BE2C (cell line): ENCODE results near the gene ANKRD6.

Source experiments
- DNase-seq: peaks from one replicate; pipeline ENCODE4 v3.0.0-alpha.2; 2020
- H3K27me3 ChIP-seq: fragments of 250-450 bp; sonication (Bioruptor Pico); 2 replicates; pipeline ENCODE4 v1.5.1; 2020; ENCODE audit warnings: mild to moderate bottlenecking
- H3K36me3 ChIP-seq: fragments of 250-450 bp; sonication (Bioruptor Pico); 2 replicates; pipeline ENCODE4 v1.5.1; 2020; ENCODE audit warnings: mild to moderate bottlenecking
- H3K4me1 ChIP-seq: fragments of 250-450 bp; sonication (Bioruptor Pico); 2 replicates; pipeline ENCODE4 v1.5.1; 2020
- H3K4me3 ChIP-seq: 2 replicates; pipeline ENCODE4 v1.5.1; 2011; ENCODE audit warnings: low read depth, low read length
- H3K9me3 ChIP-seq: fragments of 250-450 bp; sonication (Bioruptor Pico); 2 replicates; pipeline ENCODE4 v1.5.1; 2020
- TF ChIP-seq, protein P1 (sequence below): IDR thresholded peaks from 2 replicates; pipeline ENCODE4 v1.5.1; 2012; ENCODE audit warnings: mild to moderate bottlenecking, low read depth, low read length

ANKRD6 gene

DNA sequence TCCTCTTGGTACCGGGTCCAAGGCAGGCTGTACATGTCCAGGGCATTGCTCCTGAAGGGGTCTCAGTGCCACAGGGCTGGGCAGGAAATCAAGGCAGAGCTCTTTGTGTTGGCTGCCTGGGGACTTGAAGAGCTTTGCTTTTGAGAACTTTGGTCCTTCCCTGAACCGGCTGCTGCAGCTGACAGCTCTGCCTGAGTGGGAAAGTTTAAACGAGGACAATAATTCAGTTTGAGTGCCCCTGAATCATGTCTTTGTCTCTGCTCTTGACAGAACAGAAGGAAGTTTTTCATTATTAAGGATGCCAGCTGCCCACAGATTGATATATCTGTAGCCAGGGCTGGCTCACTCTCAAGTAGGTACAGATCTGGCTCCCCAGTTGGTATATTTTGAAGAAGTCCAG is 56.1 kb downstream of the ANKRD6 start:
- H3K4me3 ChIP-seq, result no peak overlapping the region
- TF ChIP-seq, protein P1, sequence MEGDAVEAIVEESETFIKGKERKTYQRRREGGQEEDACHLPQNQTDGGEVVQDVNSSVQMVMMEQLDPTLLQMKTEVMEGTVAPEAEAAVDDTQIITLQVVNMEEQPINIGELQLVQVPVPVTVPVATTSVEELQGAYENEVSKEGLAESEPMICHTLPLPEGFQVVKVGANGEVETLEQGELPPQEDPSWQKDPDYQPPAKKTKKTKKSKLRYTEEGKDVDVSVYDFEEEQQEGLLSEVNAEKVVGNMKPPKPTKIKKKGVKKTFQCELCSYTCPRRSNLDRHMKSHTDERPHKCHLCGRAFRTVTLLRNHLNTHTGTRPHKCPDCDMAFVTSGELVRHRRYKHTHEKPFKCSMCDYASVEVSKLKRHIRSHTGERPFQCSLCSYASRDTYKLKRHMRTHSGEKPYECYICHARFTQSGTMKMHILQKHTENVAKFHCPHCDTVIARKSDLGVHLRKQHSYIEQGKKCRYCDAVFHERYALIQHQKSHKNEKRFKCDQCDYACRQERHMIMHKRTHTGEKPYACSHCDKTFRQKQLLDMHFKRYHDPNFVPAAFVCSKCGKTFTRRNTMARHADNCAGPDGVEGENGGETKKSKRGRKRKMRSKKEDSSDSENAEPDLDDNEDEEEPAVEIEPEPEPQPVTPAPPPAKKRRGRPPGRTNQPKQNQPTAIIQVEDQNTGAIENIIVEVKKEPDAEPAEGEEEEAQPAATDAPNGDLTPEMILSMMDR, result no peak
- DNase-seq, result no peak
- no peaks in the 10 kb centered on the region for H3K4me1 ChIP-seq
- 0 out of 2 replicates have a peak, but pooled peaks cover 2% of the 10 kb centered on the region for H3K27me3 ChIP-seq
- no peaks in the 10 kb centered on the region for H3K9me3 ChIP-seq
- H3K36me3 ChIP-seq, result no peaks in the 10 kb centered on the region

DNA sequence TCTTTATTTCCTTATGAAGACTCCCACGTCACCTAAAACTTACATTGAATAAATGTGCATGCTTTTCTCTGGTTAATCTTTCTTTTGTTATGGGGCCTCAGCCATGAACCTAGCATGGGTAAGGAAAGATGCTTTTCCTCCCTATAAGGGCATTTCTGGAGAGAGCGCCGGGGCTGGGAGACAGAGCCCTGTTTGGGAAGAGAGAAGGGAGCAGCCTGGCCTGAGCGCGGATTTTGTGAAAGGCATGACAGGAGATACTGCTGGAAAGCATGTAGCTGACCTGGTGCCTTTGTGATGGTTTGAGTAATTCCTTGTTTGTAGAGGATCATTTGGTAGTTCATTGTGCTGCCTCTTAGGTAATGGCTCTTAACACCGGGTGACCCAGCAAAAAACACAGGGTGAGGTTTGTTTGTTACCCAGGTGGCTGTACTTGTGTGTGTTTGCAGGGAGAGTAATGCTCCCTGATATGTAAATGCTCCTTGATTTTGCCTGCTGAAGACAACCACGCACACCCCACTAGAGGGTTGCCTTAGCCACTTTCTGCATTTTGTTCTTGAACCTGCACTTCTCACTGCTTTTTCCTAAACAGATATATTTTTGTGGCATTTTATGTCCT is 59.2 kb downstream of the ANKRD6 start:
- Histone ChIP-seq H3K27me3 (peaks cover 5% of the 10 kb centered on the region), H3K9me3 (no peaks in the 10 kb centered on the region), H3K4me3 (no peak overlapping the region), H3K36me3 (no peaks in the 10 kb centered on the region), H3K4me1 (0 out of 2 replicates have a peak, but pooled peaks cover 3% of the 10 kb centered on the region)
- DNase-seq, result no peak
- TF ChIP-seq, protein P1, result no peak

DNA sequence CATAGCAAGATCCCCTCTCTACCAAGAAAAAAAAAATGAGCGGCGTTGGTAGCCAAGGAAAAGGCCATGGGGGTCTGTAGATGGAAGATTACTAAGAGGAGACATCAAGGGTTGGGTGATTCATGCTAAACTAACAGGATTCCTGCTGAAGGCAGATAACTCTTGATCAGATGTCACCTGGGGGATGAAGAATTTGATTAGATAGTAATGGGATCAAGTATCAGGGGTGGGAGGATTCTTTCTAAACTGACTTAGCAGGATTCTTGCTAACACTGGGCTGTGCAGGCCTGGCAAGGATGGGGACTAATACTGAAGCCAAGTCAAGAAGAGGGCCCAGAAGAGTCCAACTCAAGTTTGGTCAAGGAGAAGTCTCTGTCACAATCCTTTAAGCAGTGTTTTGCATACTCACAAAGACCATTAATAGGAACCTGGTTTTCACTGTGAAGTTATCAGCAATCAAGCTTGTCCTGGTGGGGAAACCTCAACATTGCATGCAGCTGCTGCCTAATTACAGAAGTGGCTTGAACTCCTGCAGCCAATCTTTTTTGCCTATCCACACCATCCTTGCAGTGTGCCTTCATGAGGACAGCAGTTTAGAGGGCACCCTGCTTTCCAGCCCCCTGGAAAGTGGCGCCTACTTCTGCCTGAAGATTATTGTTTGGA is 61.3 kb downstream of the ANKRD6 start:
- no peaks in the 10 kb centered on the region for H3K36me3 ChIP-seq
- no peaks in the 10 kb centered on the region for H3K9me3 ChIP-seq
- TF ChIP-seq, protein P1, result peak; percentile 37; the same call in 1 of the 2 replicates
- DNase-seq, result no peak
- 0 out of 2 replicates have a peak, but pooled peaks cover 3% of the 10 kb centered on the region for H3K4me1 ChIP-seq
- H3K27me3 ChIP-seq, result peaks cover 6% of the 10 kb centered on the region
- no peak overlapping the region for H3K4me3 ChIP-seq

DNA sequence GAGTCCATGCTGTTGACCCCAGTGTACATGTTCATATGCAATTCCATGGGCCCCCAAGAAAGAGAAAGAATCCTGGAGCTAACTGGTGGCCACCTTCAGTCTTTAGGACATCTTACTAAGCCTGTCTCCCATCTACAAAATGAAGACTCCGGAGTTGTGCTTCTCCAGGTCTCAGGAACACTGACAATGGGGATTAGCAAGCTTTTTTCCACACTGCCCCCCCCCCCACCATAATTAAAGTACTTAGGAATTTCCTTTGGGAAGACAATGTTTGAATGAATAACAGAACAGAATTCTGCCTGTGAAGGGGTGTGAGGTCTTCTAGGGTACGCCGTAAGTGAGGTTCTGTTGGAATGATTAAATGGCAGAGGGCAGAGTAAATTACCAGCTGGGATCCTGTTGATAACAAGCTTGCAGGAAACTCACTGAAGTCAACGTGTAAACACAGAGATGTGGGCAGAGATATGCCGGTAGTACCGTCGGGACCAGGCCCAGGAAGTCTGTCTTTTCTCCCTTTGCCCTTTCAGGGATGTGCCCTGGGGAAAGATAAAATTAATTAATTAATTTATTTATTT is 63.1 kb downstream of the ANKRD6 start:
- TF ChIP-seq, protein P1, result no peak

DNA sequence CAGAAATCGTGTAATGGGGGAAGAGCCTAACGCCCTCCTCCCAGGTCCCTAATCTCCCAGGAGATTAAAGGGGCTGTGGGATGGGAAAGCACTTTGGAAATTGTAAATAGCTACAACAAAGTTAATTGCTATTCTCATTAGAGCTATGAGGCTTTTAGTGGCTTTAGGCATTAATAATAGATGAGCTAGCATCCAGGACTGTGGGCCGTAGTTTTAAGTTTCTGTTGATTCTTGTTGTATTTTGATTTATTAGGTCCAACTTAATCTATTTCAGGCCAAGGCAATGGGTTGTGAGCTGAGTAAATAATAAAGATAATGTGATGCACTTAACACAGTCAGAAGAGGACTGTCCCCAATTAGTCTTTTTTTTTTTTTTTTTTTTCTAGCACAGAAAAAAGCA is 67.7 kb downstream of the ANKRD6 start:
- Histone ChIP-seq H3K4me1 (0 out of 2 replicates have a peak, but pooled peaks cover 3% of the 10 kb centered on the region), H3K36me3 (no peaks in the 10 kb centered on the region), H3K9me3 (no peaks in the 10 kb centered on the region), H3K27me3 (peaks cover 6% of the 10 kb centered on the region), H3K4me3 (no peak overlapping the region)
- TF ChIP-seq, protein P1, result no peak
- DNase-seq, result no peak

More for the DNA sequence above, 63.1 kb downstream of the ANKRD6 start:
- 0 out of 2 replicates have a peak, but pooled peaks cover 3% of the 10 kb centered on the region for H3K4me1 ChIP-seq
- H3K4me3 ChIP-seq, result no peak overlapping the region
- no peaks in the 10 kb centered on the region for H3K36me3 ChIP-seq
- peak; percentile 30 for DNase-seq
- peaks cover 6% of the 10 kb centered on the region for H3K27me3 ChIP-seq
- no peaks in the 10 kb centered on the region for H3K9me3 ChIP-seq

DNA sequence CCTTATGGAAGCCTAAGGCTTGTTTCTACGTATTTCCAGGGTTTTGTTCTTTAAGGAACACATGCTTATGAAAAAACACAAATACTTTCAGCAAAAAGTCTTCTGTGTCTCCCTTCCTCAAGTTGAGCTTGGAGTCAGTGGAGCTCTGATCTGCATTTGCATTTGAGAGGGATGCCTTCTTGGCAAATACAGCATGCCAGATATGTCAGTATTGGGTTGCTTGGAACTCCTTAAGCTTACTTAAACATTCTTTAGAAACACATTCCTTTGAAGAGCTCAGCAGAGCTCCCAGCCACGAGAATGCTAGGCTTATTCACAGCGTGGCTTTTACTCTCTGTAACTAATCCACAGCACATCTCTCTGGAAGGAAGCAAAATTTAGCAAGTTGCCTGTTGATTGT is 68.3 kb downstream of the ANKRD6 start:
- Histone ChIP-seq H3K9me3 (no peaks in the 10 kb centered on the region), H3K4me1 (0 out of 2 replicates have a peak, but pooled peaks cover under 1% of the 10 kb centered on the region), H3K4me3 (no peak overlapping the region), H3K36me3 (no peaks in the 10 kb centered on the region), H3K27me3 (peaks cover 6% of the 10 kb centered on the region)
- TF ChIP-seq, protein P1, result no peak
- DNase-seq, result no peak
